Testis (tissue), 2 donors: ENCODE results near the gene FBXL22.

Experiments used
- POLR2A ChIP-seq: fragments of 450-650 bp; IDR thresholded peaks from one replicate; pipeline ENCODE4 v1.6.1; 2017; ENCODE audit warnings: antibody characterized with exemption, mild to moderate bottlenecking, moderate library complexity
- TF ChIP-seq, protein P1 (sequence below), 3 experiments: fragments of 450-650 bp in 2 of 3; fragments of 200-600 bp in 1 of 3; sonication (generic) in 1 of 3; IDR thresholded peaks; one replicate each; pipeline ENCODE4 v1.5.1; 2016 to 2019; ENCODE audit warnings: antibody characterized with exemption in 3 of 3, mild to moderate bottlenecking in 2 of 3, moderate library complexity in 1 of 3

DNA sequence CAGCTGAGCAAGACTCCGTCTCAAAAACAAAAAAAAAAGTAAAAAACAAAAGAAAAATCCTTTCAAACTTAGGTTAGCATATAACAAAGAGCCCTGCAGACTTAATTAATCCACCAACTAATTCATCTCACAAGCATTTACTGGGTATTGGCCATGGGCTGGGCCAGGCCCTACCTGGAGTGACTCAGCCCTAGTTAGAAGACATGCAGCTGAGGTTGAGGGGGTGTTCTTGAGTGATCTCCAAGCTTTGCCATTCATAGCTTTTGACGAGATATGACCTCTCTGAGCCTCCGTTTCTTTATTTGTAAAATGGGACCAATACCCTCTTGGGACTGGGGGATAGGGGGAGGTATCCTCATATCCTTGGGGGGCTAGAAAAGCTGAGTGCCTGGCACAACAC, 7.8 kb downstream of the FBXL22 start:
- TF ChIP-seq POLR2A = no peak
- TF ChIP-seq, protein P1, sequence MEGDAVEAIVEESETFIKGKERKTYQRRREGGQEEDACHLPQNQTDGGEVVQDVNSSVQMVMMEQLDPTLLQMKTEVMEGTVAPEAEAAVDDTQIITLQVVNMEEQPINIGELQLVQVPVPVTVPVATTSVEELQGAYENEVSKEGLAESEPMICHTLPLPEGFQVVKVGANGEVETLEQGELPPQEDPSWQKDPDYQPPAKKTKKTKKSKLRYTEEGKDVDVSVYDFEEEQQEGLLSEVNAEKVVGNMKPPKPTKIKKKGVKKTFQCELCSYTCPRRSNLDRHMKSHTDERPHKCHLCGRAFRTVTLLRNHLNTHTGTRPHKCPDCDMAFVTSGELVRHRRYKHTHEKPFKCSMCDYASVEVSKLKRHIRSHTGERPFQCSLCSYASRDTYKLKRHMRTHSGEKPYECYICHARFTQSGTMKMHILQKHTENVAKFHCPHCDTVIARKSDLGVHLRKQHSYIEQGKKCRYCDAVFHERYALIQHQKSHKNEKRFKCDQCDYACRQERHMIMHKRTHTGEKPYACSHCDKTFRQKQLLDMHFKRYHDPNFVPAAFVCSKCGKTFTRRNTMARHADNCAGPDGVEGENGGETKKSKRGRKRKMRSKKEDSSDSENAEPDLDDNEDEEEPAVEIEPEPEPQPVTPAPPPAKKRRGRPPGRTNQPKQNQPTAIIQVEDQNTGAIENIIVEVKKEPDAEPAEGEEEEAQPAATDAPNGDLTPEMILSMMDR (IDR thresholded peaks at IDR 0.05) = no peak
